Mucosa of descending colon (tissue), 3 donors: Measurements from ENCODE around the gene SPSB1. TPM values are rescaled to one million over a fixed set of nuclear protein-coding genes. Genes with fewer than 3 reads are reported as not detected.

Source experiments
- ATAC-seq: fragments of 200-7000 bp; cut with Tn5 transposase; one replicate; pipeline ENCODE4 v1.9.1; 2020; ENCODE audit warnings: mild to moderate bottlenecking, moderate library complexity
- DNase-seq, 3 donors: peaks; one replicate each; pipeline ENCODE4 v3.0.0-alpha.2; 2020
- H3K36me3 ChIP-seq: fragments of 200-600 bp; one replicate; pipeline ENCODE4 v1.8.0; 2021; ENCODE audit warnings: low read depth, mild to moderate bottlenecking
- H3K4me1 ChIP-seq: fragments of 200-600 bp; one replicate; pipeline ENCODE4 v1.8.0; 2021; ENCODE audit warnings: low read depth, mild to moderate bottlenecking
- H3K4me3 ChIP-seq: fragments of 200-600 bp; one replicate; pipeline ENCODE4 v1.8.0; 2021; ENCODE audit warnings: mild to moderate bottlenecking
- H3K9me3 ChIP-seq: fragments of 200-600 bp; one replicate; pipeline ENCODE4 v1.8.0; 2021; ENCODE audit warnings: mild to moderate bottlenecking
- CTCF ChIP-seq: fragments of 200-600 bp; IDR thresholded peaks from one replicate; pipeline ENCODE4 v1.8.0; 2022; ENCODE audit warnings: antibody characterized with exemption, mild to moderate bottlenecking
- intact Hi-C, 2 donors: fragments of 100-400 bp; cut with DNase I in 1 of 2; cut with micrococcal nuclease in 1 of 2; formaldehyde crosslinking; loops; one replicate each; pipeline versions ENCODE4 v1.11.0 to v1.11.1; 2022; cut with DNase I, micrococcal nuclease
- total RNA-seq, 3 donors: library from RNA; stranded (reverse); fragmentation: NEBNext Ultra II Directional in 2 of 3; extraction: Animal tissue kit (Norgen Biotek cat#: 25700) in 2 of 3; gene quantifications; one replicate each; pipeline versions ENCODE4 v1.2.1 to v1.2.4, GENCODE V29; 2021 to 2023
- donor health status: DM: no; HTN: no; CAD: no; lungs with moderate emphysema.
- donor health status: DM: no; HTN: no; CAD: no.
- donor health status: DM: no; HTN: yes; CAD: no.

SPSB1 gene
- total RNA-seq, 3 donors from 2014 or later: 22.1 to 35.5 (median 26.1) TPM

- no peaks in the 10 kb centered on the region for H3K36me3 ChIP-seq
- ATAC-seq: peak; percentile 84
These were observed 42.9 kb upstream of the SPSB1 start for GRCh38 chr1:9249534-9250410.

GRCh38 chr1:9250411-9251381 lies 42.0 kb upstream of the SPSB1 start:
- ATAC-seq (peak; percentile 56), DNase-seq (peak in 2 of 3 donors; percentile 35 to 46)
- Histone ChIP-seq H3K4me3 (no peak overlapping the region), H3K4me1 (peaks cover 10% of the 10 kb centered on the region), H3K36me3 (no peaks in the 10 kb centered on the region), H3K9me3 (no peaks in the 10 kb centered on the region)
- TF ChIP-seq CTCF: no peak
- intact Hi-C loops: no loop called here

More at GRCh38 chr1:9249534-9250410, 42.9 kb upstream of the SPSB1 start:
- DNase-seq: peak; percentile 62 to 65 (median 63)
- Histone ChIP-seq H3K4me1 (peaks cover 10% of the 10 kb centered on the region), H3K9me3 (no peaks in the 10 kb centered on the region), H3K4me3 (no peak overlapping the region)
- intact Hi-C loops: no loop called here
- TF ChIP-seq CTCF: peak; percentile 38

GRCh38 chr1:9251501-9251900 lies 41.2 kb upstream of the SPSB1 start:
- DNase-seq: peak in 1 of 3 donors; percentile 46
- H3K4me1 ChIP-seq: peaks cover 10% of the 10 kb centered on the region
- no peaks in the 10 kb centered on the region for H3K36me3 ChIP-seq
- ATAC-seq: no peak
- TF ChIP-seq CTCF: no peak
- intact Hi-C loops: no loop called here
- H3K4me3 ChIP-seq: no peak overlapping the region
- no peaks in the 10 kb centered on the region for H3K9me3 ChIP-seq

- DNase-seq (no peak), ATAC-seq (no peak)
- Histone ChIP-seq H3K9me3 (no peaks in the 10 kb centered on the region), H3K4me3 (no peak overlapping the region), H3K4me1 (peaks cover 10% of the 10 kb centered on the region), H3K36me3 (no peaks in the 10 kb centered on the region)
- intact Hi-C loops: no loop called here
- no peak for TF ChIP-seq CTCF
These were observed 39.7 kb upstream of the SPSB1 start for GRCh38 chr1:9253004-9253403.

- H3K9me3 ChIP-seq: no peaks in the 10 kb centered on the region
- intact Hi-C loops: no loop called here
- peaks cover 10% of the 10 kb centered on the region for H3K4me1 ChIP-seq
- no peak overlapping the region for H3K4me3 ChIP-seq
- ATAC-seq: no peak
- no peaks in the 10 kb centered on the region for H3K36me3 ChIP-seq
- no peak for DNase-seq
- TF ChIP-seq CTCF: no peak
These were observed 39.1 kb upstream of the SPSB1 start for GRCh38 chr1:9253453-9254105.
